Stimulated activated CD8-positive, alpha-beta memory T cell treated with anti-CD3 and anti-CD28 coated beads, Interleukin-2, amount 100 ng/mL, for 48 hours (primary cell): Measurements from ENCODE around the gene PPFIA1.

Experiments used
- DNase-seq, 2 donors: peaks; one replicate each; pipeline ENCODE4 v3.0.0-alpha.2; 2020; ENCODE audit warnings: low read depth in 2 of 2

The PPFIA1 gene

DNA sequence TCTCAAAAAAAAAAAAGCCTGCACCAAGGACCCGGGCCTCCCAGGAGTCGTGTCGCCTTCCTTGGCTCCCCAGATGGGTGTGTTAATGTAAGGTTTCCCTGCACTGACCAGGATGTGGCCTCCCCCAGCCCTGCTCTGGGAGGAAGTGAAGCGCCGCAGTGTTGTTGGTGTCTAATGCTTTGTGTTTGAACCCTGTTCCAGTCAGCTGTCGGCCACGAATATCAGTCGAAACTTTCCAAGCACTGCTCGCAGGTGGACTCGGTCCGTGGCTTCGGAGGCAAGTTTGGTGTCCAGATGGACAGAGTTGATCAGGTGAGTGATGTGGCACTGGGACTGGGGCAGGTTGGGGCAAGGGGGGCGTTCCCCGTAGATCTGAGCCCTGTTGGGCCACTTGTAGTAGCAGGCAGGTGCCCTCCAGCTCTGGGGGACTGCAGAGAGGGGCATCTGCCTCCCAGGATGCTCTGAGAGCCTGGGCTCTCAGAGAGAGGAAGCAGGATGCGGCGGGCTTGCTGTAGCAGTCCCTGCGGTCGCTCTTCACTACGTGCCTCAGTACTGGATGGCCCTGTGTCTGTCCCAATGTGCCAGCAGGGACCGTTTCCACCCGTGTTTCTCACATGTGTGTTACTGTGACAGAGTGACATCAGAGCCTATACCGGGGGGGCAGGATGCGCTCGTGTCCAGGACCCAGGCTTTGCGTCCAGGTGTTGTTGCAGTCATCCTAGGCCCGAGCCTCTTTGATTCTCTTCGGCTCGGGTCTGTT lies 144.0 kb downstream of the PPFIA1 start:
- no peak for DNase-seq

DNA sequence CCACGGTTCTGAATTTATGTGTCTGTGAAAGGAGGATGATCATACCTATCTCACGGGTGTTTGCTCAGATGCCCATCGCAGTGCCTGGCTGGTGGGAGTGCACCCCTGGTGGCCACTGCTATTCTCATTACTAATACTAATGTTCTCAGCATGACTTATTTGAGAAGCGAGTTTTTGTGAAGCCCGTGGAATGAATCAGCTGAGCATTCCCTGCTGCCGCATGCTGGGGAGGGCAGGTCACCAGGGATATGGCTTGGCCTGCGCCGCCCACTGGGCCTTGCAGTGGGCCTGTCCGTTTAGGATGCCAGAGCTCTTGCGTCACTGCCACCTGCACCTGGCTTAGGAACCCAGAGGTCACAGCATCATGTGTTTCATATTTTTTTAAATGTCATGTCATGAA lies 144.7 kb downstream of the PPFIA1 start:
- no peak for DNase-seq

- DNase-seq, result no peak
Measured at GRCh38 chr11:70415642-70416395, 145.3 kb downstream of the PPFIA1 start.

- DNase-seq, result no peak
Measured at GRCh38 chr11:70416881-70417280, 146.4 kb downstream of the PPFIA1 start.

DNA sequence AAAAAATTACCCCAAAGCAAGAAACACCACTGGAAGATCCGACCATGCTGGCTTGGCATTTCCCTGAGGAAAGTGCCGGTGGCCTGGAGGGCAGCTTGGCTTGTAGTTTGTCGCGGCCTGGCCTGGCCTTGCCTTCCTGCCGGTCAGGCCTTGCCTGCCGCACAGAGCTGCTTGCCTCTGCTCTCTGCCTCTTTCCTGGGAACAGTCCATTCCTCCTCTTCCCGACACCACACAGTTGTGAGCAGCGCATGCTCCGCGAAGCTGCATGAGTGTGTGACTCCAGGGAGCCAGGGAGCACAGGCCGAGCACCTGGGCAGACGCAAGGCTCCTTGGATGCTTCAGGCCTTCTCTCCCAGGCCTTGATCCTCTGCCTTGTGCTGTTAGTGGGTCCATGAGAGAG lies 147.6 kb downstream of the PPFIA1 start:
- no peak for DNase-seq

GRCh38 chr11:70419307-70420007 lies 149.0 kb downstream of the PPFIA1 start:
- DNase-seq, result no peak

DNA sequence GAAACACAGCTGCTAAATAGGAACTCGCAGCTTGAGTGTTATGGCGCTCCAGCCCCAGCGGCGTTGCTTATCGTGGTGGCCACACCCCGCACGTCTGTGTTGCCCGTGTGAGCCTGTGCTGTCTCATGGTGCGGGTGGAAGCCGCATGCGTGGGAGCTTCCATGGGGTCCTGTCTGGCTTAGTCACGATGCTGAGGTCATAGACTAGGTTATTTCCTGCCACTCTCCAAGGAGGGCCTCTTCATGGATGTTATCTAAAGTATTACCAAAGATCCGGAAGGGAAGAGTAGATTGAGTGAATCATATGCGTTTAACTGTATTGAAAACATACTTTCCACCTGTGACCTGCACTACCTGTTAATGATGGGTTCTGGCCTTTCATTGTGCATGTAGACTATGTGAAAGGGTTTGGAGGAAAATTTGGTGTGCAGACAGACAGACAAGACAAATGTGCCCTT lies 149.5 kb downstream of the PPFIA1 start:
- DNase-seq, result no peak

GRCh38 chr11:70420496-70420895 lies 150.0 kb downstream of the PPFIA1 start:
- DNase-seq, result no peak

- no peak for DNase-seq
Measured at GRCh38 chr11:70421123-70421522, 150.6 kb downstream of the PPFIA1 start.

DNA sequence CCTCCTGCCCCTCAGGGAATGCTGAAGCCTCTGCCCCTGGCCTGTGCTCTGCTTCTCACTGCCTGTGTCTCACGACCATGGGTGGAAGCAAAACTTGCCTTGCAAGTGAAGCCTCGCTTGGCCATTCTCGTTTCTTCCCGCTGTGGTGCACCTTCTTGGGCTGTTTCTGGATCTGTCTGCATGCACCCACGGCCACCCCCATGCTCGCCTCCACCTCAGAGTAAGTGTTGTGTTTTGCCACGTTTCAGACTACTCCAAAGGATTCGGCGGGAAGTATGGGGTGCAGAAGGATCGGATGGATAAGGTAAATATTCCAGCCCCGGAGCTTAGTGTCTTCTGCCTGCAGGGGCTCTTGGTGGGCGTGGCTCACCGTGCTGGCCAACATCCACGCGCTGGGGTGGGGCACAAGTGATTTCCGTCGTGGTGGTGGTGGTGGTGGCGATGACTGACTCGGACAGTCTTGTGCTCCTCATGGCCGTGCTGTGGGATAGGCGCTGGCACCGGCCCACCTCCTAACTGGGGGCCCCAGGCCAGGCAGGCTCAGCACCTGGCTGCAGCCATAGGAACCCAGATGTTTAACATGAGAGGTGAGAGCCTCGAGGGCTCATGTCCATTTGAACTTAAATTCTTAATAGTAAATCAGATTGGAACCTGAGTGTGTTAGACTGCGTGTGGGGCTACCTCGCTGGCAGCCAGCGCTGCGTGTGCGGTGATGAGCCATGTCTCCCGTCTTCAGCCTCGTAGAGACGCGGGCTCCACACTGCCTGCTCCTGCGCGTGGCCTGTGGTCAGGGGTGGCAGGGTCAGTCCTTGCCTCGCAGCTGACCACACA lies 152.4 kb downstream of the PPFIA1 start:
- no peak for DNase-seq

DNA sequence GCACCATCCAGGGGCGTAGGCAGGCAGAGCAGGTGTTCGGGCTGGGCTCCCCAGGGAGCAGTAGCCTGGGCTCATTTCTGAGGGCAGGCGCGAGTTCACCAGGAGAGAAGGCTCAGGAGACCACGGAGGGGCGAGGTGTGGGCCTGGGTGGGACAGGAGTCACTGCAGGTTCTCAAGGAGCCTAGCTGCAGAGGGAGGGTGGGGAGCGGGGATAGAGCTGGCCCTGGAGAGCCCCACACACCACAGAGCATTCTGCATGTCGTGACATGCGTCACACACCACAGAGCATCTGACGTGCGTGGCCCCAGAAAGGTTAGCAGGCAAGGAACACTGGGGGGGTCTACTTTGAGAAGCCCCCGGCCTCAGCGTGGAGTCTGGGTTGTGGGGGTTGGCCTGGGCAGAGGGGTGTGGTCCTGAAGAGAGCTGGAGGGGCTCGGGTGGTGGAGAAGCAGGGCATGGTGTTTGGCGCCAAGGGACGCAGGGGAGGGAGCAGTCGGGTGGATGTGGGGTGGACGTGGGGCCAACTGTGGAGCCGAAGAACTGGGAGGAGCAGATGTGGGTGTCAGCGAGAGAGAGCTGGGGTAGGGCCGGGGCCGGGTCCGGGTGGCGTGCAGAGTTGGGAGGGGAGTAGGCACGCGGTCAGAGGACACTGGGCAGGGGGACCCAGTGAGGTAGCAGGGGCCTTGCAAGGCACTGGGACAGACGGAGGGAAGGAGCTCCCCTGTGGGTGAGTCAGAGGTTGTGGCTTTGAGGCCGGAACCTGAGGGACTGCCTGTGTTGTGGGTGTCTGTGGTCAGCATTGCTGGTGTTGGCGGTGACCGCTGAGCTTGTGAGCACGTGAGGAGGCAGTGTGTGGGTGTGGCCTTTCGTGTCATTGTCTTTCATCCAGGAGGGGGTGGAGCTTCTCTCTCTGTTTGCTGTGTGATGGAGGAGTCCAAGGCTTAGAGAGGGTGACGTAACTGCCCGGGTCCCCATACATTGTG lies 153.3 kb downstream of the PPFIA1 start:
- DNase-seq, result peak; percentile 45 to 50

DNA sequence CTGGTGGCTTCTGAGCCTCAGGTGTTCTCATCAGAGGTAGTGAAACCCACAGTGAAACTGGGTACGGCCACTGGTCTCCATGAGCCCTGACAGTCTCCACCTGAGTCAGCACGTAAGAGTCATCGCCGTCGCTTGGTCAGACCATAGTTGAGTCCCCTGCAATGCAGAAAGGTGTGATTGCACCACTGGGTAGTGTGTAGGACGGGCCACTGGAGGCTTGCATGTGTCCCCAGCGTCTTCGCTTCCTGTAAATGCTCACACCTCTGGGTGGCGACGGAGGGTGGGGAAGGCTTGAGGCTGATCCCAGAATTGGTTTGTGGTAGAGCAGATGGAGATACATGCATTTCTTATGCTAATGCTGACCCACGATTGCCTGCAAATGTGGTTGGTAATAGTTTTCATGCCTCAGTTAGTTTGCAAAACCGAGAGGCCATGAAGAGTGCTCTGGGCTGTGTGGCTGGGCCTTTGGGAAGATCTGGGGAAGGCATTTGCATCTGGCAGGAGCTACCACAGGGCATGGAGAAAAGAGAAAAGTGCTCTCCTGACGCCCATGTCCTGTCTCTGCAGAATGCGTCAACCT lies 154.4 kb downstream of the PPFIA1 start:
- no peak for DNase-seq

DNA sequence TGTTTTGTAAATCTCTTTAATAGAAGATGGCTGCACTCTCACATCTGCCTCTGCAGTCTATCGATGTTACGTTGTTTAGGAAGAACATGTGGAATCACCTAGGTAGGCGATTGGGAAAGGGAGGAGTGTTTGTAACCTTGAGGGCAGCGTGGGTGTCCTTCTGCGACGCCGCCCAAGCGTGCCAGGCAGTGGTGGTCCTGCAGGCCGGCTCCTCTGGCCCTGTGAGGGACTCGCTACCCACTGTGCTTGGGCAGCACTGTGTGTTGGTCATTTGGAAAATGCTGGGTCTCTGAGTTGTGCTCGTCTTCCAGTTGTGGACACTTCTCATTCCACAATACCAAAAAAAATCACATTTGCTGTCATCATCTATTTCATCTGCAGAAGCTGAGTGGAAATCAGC lies 156.9 kb downstream of the PPFIA1 start:
- no peak for DNase-seq

- DNase-seq, result no peak
Measured at GRCh38 chr11:70428701-70429427, 158.4 kb downstream of the PPFIA1 start.

DNA sequence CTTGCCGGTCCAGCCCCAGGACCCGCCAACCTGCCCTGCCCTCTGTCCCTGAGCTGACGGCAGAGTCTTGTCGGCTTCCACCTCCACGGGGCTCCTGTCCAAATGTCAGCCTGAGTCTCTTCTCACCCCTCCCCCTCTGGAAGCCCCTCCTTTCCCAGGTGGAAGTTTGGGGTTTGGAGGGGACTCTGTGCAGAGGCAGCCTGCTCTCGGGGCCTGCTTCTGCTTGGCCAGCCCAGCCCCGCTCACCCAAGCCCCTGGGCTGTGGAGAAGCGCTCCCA lies 158.9 kb downstream of the PPFIA1 start:
- DNase-seq, result no peak

GRCh38 chr11:70429724-70430521 lies 159.4 kb downstream of the PPFIA1 start:
- DNase-seq, result no peak

DNA sequence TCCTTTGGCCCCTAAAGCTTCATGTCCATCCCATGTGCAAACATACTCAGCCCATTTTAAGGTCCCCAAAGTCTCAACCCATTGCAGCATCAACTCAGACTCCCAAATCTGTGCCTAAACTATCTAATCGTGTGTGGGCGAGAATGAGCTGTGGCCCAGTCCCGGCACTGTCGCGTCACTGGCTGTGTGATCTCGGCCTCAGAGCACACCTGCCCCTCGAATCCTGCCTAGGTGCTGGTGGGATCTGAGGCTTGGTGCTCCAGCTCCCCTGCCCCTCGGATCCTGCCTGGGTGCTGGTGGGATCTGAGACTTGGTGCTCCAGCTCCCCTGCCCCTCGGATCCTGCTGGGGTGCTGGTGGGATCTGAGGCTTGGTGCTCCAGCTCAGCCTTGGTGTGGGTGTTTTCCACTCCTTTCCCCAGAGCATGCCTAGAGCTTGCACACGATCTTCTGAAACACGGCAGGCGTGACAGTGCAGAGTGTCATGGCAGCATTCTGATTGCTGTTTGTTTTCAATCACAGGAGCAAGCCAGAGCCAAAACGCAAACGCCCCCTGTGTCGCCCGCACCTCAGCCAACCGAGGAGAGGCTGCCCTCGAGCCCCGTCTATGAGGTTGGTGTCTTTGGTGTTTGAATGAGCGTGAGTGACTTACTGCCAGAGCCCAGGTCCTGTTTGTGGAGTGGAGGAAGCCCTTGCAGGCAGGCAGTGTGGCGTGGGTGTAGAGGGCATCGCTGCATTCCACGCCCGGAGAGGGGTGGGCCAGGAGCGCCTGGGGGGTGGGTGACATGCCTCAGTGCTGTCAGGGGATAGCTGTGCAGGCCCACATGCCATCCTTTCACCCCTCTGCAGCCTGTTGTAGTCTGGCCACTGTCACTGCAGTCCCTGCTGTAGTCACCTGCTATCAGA lies 160.4 kb downstream of the PPFIA1 start:
- no peak for DNase-seq

DNA sequence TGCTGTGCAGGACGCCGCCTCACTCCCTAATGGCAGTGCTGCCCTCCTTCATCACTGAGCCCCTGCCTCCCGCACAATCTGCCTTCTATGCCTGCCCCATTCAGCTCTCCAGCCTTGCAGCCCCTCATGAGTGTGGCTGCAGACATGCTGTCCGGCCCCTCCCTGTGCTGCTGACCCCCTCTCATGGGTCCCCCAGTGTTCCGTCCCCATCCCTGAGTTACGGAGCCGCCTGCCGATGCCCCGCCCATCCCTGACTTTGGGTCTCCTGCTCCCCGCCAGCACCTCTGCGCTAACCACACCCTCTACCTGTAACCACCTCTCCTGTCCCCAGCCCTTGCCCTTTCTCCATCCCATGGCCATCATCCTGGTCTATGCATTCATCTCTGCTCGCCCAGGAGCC lies 161.1 kb downstream of the PPFIA1 start:
- no peak for DNase-seq
